ENCODE data around the gene BAIAP2.

Gene BAIAP2

GRCh38 chr17:81124377-81124776, 89.4 kb downstream of the BAIAP2 start:
- TF ChIP-seq CTCF (IDR thresholded peaks at IDR 0.05; ENCODE audit: low read depth, low read length, missing control alignments) = no peak
- no peak for DNase-seq (ENCODE audit: extremely low read depth, low read depth)

GRCh38 chr17:81125573-81126081, 90.7 kb downstream of the BAIAP2 start:
- no peak overlapping the region for H3K4me3 ChIP-seq (replicated peaks; ENCODE audit: low read depth, low read length)
- no peak for DNase-seq (ENCODE audit: extremely low read depth, low read depth)
- no peak for TF ChIP-seq CTCF (IDR thresholded peaks at IDR 0.05; ENCODE audit: low read depth, low read length, missing control alignments)

More at GRCh38 chr17:81124377-81124776, 89.4 kb downstream of the BAIAP2 start:
- H3K4me3 ChIP-seq (replicated peaks; ENCODE audit: low read depth, low read length) = no peak overlapping the region

GRCh38 chr17:81126281-81127132, 91.6 kb downstream of the BAIAP2 start:
- TF ChIP-seq CTCF (IDR thresholded peaks at IDR 0.05; ENCODE audit: low read depth, low read length, missing control alignments) = no peak
- no peak for DNase-seq (ENCODE audit: extremely low read depth, low read depth)
- no peak overlapping the region for H3K4me3 ChIP-seq (replicated peaks; ENCODE audit: low read depth, low read length)

- no peak overlapping the region for H3K4me3 ChIP-seq (replicated peaks; ENCODE audit: low read depth, low read length)
- DNase-seq (ENCODE audit: extremely low read depth, low read depth) = no peak
- no peak for TF ChIP-seq CTCF (IDR thresholded peaks at IDR 0.05; ENCODE audit: low read depth, low read length, missing control alignments)
These were observed 92.1 kb downstream of the BAIAP2 start for GRCh38 chr17:81127133-81127455.

GRCh38 chr17:81127526-81128177, 92.7 kb downstream of the BAIAP2 start:
- no peak overlapping the region for H3K4me3 ChIP-seq (replicated peaks; ENCODE audit: low read depth, low read length)
- no peak for DNase-seq (ENCODE audit: extremely low read depth, low read depth)
- no peak for TF ChIP-seq CTCF (IDR thresholded peaks at IDR 0.05; ENCODE audit: low read depth, low read length, missing control alignments)

GRCh38 chr17:81128338-81128737, 93.4 kb downstream of the BAIAP2 start:
- H3K4me3 ChIP-seq (replicated peaks; ENCODE audit: low read depth, low read length) = no peak overlapping the region
- TF ChIP-seq CTCF (IDR thresholded peaks at IDR 0.05; ENCODE audit: low read depth, low read length, missing control alignments) = no peak
- DNase-seq (ENCODE audit: extremely low read depth, low read depth) = no peak
